Left colon (tissue), 2 donors: ENCODE data around the gene SYTL4. TPM values are rescaled to one million over a fixed set of nuclear protein-coding genes. Genes with fewer than 3 reads are reported as not detected.
"Not testable (repeated sequence)": the region's sequence is repeated elsewhere in the genome, so short reads cannot be mapped to it uniquely, and the experiment has no call there.

Experiments used
- ATAC-seq: fragments of 200-7000 bp; cut with Tn5 transposase; one replicate; pipeline ENCODE4 v1.9.1; 2020; ENCODE audit warnings: mild to moderate bottlenecking, moderate library complexity
- DNase-seq, 2 donors: peaks; one replicate each; pipeline ENCODE4 v3.0.0-alpha.2; 2020
- intact Hi-C, 2 donors: fragments of 100-400 bp; cut with DNase I in 1 of 2; cut with micrococcal nuclease in 1 of 2; formaldehyde crosslinking; loops; one replicate each; pipeline versions ENCODE4 v1.11.2 to v1.14.0; 2022; cut with DNase I, micrococcal nuclease
- long read RNA-seq: library from polyadenylated mRNA; unstranded; transcript quantifications from one replicate; pipeline ENCODE4 v2.0.0, GENCODE V29; 2021
- total RNA-seq, 2 donors: library from RNA; stranded (reverse); fragmentation: NEBNext Ultra II Directional; extraction: Animal tissue kit (Norgen Biotek cat#: 25700); gene quantifications; one replicate each; pipeline ENCODE4 v1.2.1, GENCODE V29; 2021
- donor health status: DM: no; HTN: no; CAD: no.
- donor health status: DM: yes; HTN: yes; CAD: no.

Gene SYTL4
- 10 to 100 TPM; 48.0 to 52.5 TPM for total RNA-seq
- long read RNA-seq, partial matches to known transcripts: 19 of 48 reads
- long read RNA-seq, other reads (novel, unspliced or antisense): 25 of 48 reads

DNA sequence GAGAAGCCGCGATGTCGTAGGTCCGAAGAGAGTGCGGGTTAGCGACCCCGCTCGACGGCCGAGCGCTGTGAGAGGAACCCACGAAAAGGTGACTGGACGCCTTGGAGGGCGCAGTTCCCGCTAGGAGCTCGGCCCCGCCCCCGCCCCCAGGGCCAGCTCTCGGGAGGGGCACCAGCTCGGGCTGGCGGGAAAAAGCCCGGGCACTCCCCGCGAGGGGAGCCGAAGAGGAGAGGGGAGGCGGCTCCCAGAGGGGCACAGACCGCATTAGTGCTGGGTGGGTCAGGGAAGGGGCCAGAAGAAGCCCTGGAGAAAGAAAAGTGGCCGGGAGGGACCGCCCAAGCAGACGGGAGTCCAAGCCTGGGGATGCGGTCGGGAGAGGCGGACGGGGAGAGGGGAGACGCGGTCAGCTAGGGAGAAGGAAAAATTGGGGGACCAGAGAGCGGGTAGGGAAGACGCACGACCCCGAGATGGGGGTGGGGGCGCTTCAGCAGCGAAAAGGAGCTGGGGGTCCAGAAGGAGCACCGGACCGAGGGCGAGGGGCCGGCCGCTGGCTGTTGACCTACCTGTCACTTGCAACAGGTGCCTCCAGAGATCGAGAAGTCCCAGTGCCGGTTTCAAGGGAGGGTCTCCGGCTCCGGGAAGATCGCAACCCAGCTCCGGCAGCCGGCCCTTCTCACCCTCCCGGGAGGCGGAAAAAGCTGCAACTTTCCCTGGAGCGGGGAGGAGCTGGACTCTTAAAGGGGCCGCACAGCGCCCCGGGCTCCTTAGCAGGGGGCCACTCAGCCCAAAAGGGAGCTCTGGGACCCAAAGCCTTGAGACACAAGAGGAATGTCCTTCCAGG is at the start of gene SYTL4:
Gene SYTL4 (minus strand): TSS at position 681 of the 841 bp plus-strand sequence. CDS start 30,084 bp downstream, outside the sequence.
- intact Hi-C loops: no loop called here
- ATAC-seq (peak; percentile 86), DNase-seq (peak; percentile 42 to 58)

DNA sequence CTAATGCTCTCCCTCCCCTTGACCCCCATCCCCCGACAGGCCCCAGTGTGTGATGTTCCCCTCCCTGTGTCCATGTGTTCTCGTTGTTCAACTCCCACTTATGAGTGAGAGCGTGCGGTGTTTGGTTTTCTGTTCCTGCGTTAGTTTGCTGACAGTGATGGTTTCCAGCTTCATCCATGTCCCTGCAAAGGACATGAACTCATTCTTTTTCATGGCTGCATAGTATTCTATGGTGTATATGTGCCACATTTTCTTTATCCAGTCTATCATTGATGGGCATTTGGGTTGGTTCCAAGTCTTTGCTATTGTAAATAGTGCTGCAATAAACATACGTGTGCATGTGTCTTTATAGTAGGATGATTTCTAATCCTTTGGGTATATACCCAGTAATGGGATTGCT is 37.5 kb upstream of the SYTL4 start:
- not testable (repeated sequence) for ATAC-seq, DNase-seq
- intact Hi-C loops: loop anchor here (2.0 to 10.0 kb wide), 2 partner anchors 83 to 85 kb away; no protein-coding TSS in a partner anchor

DNA sequence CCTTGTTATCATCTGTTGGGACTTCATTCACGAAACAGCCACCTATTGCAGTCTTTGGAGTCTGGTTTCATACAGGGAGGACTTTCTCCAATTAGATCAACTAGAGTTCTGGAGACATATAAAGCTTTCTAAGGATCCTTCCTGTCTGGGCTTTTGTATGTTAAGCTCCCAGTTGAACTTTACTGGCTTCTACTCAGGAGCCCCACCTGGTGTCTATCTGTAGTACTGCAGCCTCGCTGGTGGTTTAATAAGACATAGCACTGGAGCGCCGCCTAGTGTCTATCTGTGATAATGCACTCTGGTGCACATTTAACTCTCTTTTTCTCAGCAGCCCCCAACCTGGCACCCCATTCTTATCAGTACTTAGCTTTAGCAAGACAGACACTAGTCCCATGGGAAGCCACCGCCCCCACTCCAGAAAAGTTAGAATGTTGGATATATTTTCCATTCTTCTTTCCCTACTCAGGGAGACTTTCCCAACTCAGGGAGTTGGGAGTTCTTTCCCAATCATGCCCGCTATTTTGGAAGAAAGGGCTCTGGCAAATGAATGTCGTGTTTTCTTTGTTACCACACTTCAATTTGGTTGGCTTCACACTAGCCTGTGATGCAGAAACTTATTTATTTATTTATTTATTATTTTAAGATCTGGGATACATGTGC is 36.9 kb upstream of the SYTL4 start:
- peak; percentile 72 to 94 for DNase-seq
- ATAC-seq: peak; percentile 78
- intact Hi-C loops: loop anchor here (2.0 to 10.0 kb wide), 2 partner anchors 82 to 84 kb away; no protein-coding TSS in a partner anchor

DNA sequence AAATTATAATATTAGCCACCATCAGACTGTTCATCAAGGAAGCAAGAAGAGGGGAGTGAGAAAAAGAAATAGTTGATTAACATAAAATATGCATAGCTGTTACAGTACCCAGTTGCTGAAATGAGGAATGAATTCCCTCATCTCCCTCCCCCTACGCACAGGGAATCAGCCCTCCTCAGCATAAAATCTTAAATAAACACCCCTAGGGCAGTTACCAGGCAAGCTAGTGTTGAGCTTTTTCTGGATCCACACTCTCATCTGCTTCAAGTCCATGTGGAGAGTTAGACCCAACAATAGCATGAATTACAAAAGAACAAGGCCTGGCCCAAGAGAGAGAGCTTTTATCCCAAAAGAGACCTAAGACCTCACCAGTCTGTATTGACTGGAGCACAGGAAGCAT is 19.0 kb upstream of the SYTL4 start:
- ATAC-seq: no peak
- intact Hi-C loops: no loop called here
- no peak for DNase-seq

DNA sequence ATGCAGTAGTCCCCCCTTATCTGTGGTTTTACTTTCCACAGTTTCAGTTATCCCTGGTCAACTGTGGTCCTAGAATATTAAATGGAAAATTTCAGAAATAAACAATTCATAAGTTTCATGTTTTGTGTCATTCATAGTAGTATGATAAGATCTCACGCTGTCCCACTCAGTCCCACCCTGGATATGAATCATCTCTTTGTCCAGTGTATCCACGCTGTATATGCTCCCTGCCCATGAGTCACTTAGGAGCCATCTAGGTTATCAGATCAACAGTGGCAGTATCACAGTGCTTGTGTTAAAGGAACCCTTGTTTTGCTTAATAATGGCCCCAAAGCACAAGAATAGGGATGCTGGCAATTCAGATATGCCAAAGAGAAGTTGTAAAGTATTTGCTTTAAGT is 16.2 kb upstream of the SYTL4 start:
- ATAC-seq: peak; percentile 47
- intact Hi-C loops: no loop called here
- no peak for DNase-seq

DNA sequence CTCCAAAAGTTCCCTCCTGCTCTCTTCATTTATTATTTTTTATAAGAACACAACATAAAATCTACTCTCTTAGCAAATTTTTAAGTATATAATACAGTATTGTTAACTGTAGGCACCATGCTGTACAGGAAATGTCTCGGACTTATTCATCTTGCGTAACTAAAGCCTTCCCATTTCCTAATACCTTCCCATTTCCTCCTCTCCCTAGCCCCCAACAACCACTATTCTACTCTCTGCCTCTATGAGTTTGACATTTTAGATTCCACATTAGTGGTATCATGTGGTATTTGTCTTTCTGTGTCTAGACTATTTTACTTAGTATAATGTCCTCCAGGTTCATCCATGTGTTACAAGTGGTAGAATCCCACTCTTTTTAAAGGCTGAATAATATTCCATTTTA is 15.8 kb upstream of the SYTL4 start:
- DNase-seq: no peak
- no peak for ATAC-seq
- intact Hi-C loops: no loop called here

DNA sequence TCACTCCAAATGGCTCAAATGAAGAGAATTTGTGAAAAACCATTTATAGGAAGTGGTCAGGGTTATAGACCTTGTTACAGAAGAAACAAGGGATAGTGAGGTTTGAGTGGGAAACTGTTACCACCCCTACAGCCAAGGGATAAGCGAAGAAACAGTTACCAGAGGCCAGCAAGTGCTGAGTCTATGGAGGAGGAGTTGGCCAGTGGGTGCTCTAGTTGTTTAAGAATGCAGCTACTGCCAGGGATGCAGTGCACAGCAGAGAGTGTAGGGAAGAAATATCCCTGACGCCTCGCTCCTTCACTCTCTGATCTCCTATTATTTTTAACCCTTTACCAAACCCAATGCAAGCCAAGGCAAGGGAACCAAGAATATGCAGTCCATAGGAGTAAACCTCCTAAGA is 15.2 kb upstream of the SYTL4 start:
- DNase-seq (no peak), ATAC-seq (peak; percentile 20)
- intact Hi-C loops: no loop called here

DNA sequence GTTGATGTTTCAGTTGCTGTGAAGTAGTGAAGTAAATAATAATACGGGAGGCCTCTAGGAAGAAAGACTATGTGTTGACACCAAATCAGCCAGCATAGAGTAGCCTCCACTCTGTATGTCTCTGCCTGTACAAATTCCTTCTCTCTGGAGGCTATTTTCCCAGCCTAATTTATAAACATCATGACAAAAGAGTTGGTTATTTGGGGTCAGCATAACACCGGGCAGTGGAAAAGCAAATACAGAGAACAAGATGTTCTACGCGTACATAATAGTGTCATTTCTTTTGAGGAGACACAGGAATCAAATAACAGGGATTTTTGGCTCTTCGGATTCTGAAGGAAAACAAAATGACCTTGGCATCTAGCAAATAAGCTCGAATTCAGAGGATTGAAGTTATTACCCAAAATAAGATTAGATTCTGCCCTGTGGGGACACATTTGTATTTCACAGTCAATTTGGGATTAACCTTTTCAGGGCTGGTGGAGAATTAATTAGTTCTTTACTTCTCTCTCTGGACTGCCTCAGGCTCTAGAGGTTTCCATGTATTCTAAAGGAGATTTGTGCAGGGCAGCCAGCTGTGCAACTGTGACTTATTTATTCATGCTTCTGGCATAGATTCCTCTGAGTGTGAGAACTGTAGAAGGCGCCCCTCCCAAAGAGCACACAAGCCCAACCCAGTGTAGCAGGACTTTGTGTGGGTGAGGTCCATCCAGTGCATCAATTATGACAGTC is 14.1 kb upstream of the SYTL4 start:
- intact Hi-C loops: no loop called here
- ATAC-seq: peak; percentile 98
- peak; percentile 48 to 65 for DNase-seq

DNA sequence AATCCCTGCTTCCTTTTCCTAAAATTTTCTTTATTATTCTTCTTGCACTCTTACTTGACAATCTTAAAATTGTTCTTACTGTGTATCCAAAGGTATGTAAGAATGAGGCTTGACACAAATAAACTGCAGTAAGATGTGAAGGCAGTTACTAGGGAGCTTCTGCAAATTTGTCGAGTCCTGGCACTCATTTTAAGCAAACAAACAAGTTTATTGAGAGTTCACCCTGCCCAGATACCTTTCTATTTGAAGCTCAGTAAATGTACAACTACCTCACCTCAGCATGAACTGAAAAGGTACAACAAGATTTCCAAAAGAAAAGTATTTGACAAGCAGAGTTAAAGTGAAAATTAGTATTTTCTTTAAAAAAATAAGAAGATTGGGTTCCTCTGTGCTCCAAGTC is 13.3 kb upstream of the SYTL4 start:
- no peak for DNase-seq
- intact Hi-C loops: no loop called here
- peak; percentile 26 for ATAC-seq

DNA sequence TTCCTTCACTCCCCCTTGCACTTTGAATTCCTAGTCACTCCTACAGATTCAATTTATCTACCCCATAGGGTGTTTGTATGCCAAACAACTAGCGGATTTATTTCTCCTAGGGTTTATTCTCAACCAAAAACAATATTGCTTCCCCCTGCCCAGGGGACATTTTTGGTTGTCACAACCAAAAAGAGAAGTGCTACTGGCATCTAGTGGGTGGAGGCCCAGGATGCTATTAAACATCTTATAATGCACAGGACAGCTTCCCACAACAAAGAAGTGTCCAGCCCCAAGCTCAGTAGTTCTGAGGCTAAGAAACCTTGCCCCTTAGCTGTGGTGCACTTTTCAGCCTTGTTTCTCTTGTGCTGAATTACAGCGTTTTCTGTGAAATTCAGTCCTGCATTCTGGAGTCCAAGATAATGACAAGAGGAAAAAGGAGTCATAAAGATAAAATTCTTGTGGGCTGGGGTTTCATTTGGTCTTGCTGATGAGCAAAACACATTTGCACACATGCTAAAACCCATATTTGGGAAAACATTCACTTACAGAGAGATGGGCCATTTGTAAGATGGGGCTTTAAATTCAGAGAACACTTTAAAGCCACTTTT is 11.2 kb upstream of the SYTL4 start:
- no peak for DNase-seq
- intact Hi-C loops: no loop called here
- no peak for ATAC-seq

DNA sequence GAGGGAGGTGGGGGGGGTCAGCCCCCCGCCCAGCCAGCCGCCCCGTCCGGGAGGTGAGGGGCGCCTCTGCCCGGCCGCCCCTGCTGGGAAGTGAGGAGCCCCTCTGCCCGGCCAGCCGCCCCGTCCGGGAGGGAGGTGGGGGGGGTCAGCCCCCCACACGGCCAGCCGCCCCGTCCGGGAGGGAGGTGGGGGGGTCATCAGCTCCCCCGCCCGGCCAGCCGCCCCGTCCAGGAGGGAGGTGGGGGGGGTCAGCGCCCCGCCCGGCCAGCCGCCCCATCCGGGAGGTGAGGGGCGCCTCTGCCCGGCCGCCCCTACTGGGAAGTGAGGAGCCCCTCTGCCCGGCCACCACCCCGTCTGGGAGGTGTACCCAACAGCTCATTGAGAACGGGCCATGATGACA is 7.9 kb downstream of the SYTL4 start:
- ATAC-seq, intact Hi-C loops, DNase-seq: not testable (repeated sequence)

DNA sequence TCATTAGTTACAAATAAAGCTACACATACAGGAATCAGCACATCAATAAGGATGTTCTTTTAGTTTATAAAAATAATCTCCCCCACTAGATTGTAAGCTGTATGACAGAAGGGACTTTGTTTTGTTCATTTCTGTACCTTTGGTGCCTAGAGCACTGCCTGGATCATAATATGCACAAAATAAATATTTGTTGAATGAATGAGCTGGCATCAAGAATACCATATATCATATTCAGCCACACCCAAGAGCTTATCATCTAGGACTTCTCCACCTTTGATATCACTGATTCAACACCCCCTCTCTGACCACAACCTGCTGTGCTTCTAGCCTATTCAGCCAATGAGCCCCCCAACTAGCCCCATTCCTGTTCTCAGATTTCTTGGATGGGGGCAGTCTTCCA is 10.6 kb downstream of the SYTL4 start:
- DNase-seq (no peak), ATAC-seq (peak; percentile 96)
- intact Hi-C loops: no loop called here

DNA sequence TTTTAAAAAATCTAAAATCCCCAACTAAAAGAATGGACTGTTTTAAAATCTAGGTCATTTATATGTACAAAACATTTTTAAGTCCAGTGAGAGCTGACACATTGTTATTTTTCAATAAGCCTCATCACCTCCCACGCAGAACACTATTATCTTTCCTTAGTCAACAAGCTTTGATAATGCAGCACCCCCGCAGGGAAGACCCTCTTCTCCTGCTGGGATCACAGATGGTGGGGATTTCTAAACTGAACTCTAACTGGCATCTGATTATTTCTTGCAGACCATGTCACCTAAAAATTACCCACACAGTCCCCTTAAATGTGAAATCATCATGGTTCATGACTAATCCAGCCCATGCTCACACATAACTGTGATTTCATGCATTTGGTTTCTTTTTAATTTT is 11.6 kb downstream of the SYTL4 start:
- ATAC-seq: no peak
- no peak for DNase-seq
- intact Hi-C loops: no loop called here

DNA sequence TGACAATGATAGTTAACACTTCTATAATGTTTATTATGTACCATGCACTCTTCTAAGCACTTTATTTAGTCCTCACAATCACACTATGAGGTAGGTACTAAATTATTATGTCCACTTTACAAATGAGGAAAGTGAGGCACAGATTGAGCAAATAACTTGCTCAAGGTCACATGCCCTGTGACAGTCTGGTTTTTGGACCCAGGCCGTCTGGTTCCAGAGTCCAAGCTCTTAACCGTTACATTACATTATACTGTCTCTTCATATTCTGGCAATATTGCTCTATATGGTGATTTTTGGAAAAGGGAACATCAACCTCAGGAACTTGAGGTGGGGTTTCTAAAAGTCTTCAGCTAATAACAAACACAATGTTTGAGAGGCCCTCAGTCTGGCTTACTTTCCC is 12.8 kb downstream of the SYTL4 start:
- intact Hi-C loops: no loop called here
- DNase-seq (no peak), ATAC-seq (no peak)

DNA sequence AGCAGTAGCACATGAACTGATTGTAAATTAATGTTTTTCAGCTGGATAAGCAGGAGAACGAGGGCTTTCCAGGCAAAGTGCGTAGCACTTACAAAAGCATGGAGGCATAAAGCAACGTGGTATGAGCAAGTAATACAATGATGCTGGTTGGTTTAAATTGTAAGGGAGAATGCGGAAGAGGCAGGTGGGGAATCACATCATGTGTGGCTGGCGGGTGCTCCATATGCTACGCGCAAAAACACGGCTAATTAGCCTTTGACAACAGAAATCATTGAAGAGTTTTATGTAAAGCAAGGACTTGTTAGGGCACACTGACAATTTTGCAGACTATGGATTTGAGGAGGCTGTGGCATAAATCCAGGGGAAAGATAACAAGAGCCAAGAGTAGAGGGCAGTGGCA is 14.6 kb downstream of the SYTL4 start:
- ATAC-seq (no peak), DNase-seq (no peak)
- intact Hi-C loops: no loop called here

DNA sequence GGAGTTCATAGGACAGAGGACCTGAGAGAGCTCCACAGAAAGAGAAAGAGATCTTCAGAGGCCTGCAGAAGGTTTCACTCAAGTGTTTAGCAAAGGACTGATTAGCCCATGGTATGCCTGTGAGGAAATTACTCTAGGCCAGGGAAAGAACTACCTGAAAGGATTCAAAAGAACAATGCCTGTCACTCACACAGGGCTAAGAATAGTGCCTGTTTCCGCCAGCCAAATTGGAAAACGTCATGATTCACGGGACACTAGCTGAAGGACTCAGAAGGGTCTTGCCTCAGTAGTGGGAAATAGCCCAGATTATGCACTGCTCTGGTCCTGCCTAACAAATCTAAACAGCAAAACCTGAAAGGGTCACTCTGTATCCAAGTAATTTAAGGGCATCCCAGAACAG is 21.1 kb downstream of the SYTL4 start:
- intact Hi-C loops: no loop called here
- no peak for DNase-seq
- no peak for ATAC-seq

DNA sequence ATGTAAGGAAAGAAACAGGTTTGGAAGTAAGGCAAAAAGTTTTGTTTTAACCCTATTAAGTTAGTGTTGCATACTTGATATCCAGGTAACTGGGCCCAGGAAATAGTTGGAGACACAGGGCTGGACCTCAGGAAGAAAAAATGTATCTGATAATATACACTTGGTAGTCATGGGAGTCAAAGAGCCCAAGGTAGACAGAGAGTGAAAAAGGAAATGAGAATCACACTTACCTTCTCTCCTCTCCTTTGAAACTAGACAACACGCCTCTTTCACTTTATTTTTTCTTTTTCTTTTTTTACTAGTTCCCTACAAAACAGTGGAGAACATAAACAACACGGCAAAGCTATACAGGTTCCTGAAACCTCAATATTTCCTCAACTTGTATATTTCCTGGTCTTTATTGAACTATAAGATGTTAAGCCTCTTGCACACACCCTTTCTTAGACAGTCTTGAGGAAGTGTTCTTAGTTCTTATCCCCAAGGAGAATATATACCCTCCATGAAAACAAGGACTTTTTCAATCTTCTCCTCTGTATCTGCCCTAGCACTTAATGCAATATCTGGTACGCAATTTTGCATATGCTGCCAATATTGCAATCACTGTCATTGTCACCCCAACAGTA is 27.2 kb downstream of the SYTL4 start:
- intact Hi-C loops: no loop called here
- ATAC-seq (peak; percentile 91), DNase-seq (no peak)

DNA sequence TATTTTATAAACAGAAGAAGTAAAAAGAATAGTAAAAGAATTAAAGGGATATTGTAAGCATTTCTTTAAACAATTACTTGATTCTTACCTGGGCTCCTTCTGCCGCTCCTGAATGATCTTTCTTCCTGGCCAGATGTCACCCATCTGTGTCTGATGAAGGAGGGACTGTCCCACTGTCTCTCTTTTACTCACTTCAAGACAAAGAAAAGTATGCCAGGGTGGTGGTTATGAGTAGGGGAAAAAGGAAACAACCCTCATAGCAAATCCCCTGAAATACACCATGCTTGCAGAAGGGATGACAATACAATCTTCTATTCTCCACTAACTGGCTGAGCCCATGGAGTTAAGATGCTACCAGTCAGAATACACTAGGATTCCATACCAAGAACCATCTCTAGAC is 31.1 kb downstream of the SYTL4 start:
- intact Hi-C loops: no loop called here
- no peak for ATAC-seq
- no peak for DNase-seq

DNA sequence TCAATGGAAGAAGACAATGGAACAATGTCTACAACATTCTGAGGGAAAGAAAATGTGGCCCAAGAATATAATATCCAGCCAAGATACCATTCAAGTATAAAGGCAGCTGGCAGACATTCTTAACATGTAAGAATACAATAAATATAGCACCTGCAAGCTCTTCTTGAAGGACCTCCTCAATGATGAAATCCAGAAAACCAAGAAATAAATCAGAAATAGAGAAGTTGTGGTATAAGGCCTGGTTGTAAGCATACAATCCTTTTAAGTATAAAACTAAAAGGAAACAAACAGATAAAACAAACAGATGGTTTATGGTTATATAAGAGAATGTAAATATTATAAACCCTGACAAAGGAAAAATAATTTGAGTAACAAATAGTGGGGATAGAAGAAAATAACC is 33.4 kb downstream of the SYTL4 start:
- intact Hi-C loops: no loop called here
- no peak for ATAC-seq
- no peak for DNase-seq
